ENCODE data around the gene FDXR. TPM values are rescaled to one million over a fixed set of nuclear protein-coding genes. Genes with fewer than 3 reads are reported as not detected.

The FDXR gene
- total and polyA plus RNA-seq, 9 of the 15 experiments (the other 6 are each of a cell fraction or from before 2014, with no cell fraction given): 0.89 to 70.7 (median 30.9) TPM

- TF ChIP-seq SMAD1 (IDR thresholded peaks at IDR 0.05; ENCODE audit: low read depth, low read length, partially characterized antibody): no peak
- TF ChIP-seq CREBBP (IDR thresholded peaks at IDR 0.05; ENCODE audit: low read depth, low read length): no peak
- no peak for TF ChIP-seq MTA1 (IDR thresholded peaks at IDR 0.05; ENCODE audit: borderline replicate concordance)
- TF ChIP-seq, protein P1, sequence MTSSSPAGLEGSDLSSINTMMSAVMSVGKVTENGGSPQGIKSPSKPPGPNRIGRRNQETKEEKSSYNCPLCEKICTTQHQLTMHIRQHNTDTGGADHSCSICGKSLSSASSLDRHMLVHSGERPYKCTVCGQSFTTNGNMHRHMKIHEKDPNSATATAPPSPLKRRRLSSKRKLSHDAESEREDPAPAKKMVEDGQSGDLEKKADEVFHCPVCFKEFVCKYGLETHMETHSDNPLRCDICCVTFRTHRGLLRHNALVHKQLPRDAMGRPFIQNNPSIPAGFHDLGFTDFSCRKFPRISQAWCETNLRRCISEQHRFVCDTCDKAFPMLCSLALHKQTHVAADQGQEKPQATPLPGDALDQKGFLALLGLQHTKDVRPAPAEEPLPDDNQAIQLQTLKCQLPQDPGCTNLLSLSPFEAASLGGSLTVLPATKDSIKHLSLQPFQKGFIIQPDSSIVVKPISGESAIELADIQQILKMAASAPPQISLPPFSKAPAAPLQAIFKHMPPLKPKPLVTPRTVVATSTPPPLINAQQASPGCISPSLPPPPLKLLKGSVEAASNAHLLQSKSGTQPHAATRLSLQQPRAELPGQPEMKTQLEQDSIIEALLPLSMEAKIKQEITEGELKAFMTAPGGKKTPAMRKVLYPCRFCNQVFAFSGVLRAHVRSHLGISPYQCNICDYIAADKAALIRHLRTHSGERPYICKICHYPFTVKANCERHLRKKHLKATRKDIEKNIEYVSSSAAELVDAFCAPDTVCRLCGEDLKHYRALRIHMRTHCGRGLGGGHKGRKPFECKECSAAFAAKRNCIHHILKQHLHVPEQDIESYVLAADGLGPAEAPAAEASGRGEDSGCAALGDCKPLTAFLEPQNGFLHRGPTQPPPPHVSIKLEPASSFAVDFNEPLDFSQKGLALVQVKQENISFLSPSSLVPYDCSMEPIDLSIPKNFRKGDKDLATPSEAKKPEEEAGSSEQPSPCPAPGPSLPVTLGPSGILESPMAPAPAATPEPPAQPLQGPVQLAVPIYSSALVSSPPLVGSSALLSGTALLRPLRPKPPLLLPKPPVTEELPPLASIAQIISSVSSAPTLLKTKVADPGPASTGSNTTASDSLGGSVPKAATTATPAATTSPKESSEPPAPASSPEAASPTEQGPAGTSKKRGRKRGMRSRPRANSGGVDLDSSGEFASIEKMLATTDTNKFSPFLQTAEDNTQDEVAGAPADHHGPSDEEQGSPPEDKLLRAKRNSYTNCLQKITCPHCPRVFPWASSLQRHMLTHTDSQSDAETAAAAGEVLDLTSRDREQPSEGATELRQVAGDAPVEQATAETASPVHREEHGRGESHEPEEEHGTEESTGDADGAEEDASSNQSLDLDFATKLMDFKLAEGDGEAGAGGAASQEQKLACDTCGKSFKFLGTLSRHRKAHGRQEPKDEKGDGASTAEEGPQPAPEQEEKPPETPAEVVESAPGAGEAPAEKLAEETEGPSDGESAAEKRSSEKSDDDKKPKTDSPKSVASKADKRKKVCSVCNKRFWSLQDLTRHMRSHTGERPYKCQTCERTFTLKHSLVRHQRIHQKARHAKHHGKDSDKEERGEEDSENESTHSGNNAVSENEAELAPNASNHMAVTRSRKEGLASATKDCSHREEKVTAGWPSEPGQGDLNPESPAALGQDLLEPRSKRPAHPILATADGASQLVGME (CRISPR knock-in tag; IDR thresholded peaks at IDR 0.05): no peak
- TF ChIP-seq HSF4 (CRISPR knock-in tag; IDR thresholded peaks at IDR 0.05; ENCODE audit: borderline replicate concordance): no peak
- TF ChIP-seq ZNF143 (CRISPR knock-in tag; IDR thresholded peaks at IDR 0.05): no peak
- TF ChIP-seq KDM1A (IDR thresholded peaks at IDR 0.05): no peak
- TF ChIP-seq MCM2 (IDR thresholded peaks at IDR 0.05; ENCODE audit: low read depth): no peak
- no peak for TF ChIP-seq TSC22D4 (tag; IDR thresholded peaks at IDR 0.05)
- TF ChIP-seq, protein P2, sequence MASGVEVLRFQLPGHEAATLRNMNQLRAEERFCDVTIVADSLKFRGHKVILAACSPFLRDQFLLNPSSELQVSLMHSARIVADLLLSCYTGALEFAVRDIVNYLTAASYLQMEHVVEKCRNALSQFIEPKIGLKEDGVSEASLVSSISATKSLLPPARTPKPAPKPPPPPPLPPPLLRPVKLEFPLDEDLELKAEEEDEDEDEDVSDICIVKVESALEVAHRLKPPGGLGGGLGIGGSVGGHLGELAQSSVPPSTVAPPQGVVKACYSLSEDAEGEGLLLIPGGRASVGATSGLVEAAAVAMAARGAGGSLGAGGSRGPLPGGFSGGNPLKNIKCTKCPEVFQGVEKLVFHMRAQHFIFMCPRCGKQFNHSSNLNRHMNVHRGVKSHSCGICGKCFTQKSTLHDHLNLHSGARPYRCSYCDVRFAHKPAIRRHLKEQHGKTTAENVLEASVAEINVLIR (CRISPR knock-in tag; IDR thresholded peaks at IDR 0.05): no peak
- peak; percentile 67; the same call in 1 of the 2 replicates for TF ChIP-seq ZNF12 (CRISPR knock-in tag; IDR thresholded peaks at IDR 0.05)
- no peak for TF ChIP-seq ZNF780A (CRISPR knock-in tag; IDR thresholded peaks at IDR 0.05)
- no peak for TF ChIP-seq KAT2B (IDR thresholded peaks at IDR 0.05; ENCODE audit: low read depth, low read length)
- no peak for TF ChIP-seq ZNF444 (CRISPR knock-in tag; IDR thresholded peaks at IDR 0.05)
- TF ChIP-seq KLF6 (CRISPR knock-in tag; IDR thresholded peaks at IDR 0.05; ENCODE audit: borderline replicate concordance): no peak
- TF ChIP-seq NR4A1 (CRISPR knock-in tag; IDR thresholded peaks at IDR 0.05): no peak
- TF ChIP-seq NR4A1 (tag; IDR thresholded peaks at IDR 0.05): no peak
- no peak for TF ChIP-seq ZNF76 (CRISPR knock-in tag; IDR thresholded peaks at IDR 0.05; ENCODE audit: borderline replicate concordance)
Observed at GRCh38 chr17:74872313-74873036, at the start of gene FDXR (continued).
